GM23338 (cell line): Measurements from ENCODE around the gene SREBF2.

Experiments used
- EZH2 ChIP-seq: fragments of 200-600 bp; sonication (generic); IDR thresholded peaks from one replicate; pipeline ENCODE4 v1.8.0; 2017; ENCODE audit warnings: antibody characterized with exemption, mild to moderate bottlenecking, low read depth; ENCODE audit not compliant: unreplicated experiment
- EZH2phosphoT487 ChIP-seq: fragments of 200-600 bp; sonication (generic); IDR thresholded peaks from one replicate; pipeline ENCODE4 v1.8.1; 2018; ENCODE audit warnings: antibody characterized with exemption; ENCODE audit not compliant: unreplicated experiment
- NANOG ChIP-seq: IDR thresholded peaks from 2 replicates; pipeline ENCODE4 v1.6.1; 2016; ENCODE audit warnings: antibody characterized with exemption, borderline replicate concordance
- POLR2AphosphoS5 ChIP-seq: IDR thresholded peaks from 2 replicates; pipeline ENCODE4 v1.6.1; 2016; ENCODE audit warnings: antibody characterized with exemption, low read depth
- TF ChIP-seq, protein P1 (sequence below), 2 experiments: fragments of 200-600 bp in 1 of 2; sonication (generic) in 1 of 2; conservative IDR thresholded peaks; 2 replicates each; pipeline versions ENCODE4 v1.5.1 to v1.6.1; 2016 to 2017; ENCODE audit warnings: antibody characterized with exemption in 2 of 2, low read depth in 2 of 2, mild to moderate bottlenecking in 2 of 2, moderate library complexity in 1 of 2
- TF ChIP-seq, protein P2 (sequence below): IDR thresholded peaks from one replicate; pipeline ENCODE4 v1.6.1; 2018; ENCODE audit warnings: antibody characterized with exemption; ENCODE audit not compliant: unreplicated experiment

DNA sequence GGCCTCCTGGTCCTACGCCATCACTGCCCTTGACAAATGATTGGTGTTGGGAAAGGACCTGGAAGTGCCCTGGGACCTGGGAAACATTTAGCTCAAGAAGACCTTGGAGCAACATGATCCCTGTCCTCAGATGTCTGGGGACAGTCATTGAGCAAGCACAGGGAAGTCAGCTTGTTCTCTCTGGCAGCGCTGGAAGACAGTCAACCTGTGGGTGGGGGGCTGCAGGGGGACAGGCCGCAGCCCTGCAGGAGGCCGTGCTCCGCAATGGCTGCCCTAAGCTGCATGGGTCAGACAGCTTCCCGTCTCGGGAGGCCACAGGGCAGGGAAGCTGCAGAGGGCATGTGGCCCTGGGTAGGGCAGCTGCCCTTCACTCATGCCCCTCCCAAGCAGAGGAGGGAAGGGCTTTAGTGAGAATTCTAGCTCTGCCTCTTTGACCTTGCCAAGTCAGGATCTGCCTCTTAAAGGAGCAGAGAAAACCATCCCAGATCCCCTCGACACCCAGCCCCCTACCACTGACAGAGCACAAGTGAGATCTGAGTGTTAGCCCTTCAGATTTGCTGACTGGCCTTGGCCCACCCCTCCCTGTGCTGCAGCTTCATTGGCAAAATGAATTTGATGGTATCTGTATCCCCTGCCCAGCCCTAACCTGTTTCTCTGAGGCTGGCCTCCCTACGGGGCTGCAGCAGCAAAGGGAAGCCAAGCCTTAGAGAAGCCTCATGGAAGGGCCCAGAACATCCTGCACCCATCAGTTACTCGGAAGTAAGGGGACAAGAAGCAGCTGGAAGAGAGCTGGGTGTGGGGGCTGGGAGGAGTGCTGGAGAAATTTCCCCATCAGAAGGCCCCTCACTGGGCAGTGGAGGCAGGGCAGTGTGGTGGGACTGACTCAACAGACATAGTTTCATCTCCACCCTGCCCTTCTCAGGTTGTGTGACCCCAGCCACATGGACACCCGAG lies 6.2 kb upstream of the SREBF2 start:
- TF ChIP-seq, protein P1, sequence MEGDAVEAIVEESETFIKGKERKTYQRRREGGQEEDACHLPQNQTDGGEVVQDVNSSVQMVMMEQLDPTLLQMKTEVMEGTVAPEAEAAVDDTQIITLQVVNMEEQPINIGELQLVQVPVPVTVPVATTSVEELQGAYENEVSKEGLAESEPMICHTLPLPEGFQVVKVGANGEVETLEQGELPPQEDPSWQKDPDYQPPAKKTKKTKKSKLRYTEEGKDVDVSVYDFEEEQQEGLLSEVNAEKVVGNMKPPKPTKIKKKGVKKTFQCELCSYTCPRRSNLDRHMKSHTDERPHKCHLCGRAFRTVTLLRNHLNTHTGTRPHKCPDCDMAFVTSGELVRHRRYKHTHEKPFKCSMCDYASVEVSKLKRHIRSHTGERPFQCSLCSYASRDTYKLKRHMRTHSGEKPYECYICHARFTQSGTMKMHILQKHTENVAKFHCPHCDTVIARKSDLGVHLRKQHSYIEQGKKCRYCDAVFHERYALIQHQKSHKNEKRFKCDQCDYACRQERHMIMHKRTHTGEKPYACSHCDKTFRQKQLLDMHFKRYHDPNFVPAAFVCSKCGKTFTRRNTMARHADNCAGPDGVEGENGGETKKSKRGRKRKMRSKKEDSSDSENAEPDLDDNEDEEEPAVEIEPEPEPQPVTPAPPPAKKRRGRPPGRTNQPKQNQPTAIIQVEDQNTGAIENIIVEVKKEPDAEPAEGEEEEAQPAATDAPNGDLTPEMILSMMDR (conservative IDR thresholded peaks at IDR 0.05; ENCODE audit: low read depth in 2 of 2): no peak
- no peak for TF ChIP-seq EZH2
- no peak for TF ChIP-seq EZH2phosphoT487
- TF ChIP-seq, protein P2, sequence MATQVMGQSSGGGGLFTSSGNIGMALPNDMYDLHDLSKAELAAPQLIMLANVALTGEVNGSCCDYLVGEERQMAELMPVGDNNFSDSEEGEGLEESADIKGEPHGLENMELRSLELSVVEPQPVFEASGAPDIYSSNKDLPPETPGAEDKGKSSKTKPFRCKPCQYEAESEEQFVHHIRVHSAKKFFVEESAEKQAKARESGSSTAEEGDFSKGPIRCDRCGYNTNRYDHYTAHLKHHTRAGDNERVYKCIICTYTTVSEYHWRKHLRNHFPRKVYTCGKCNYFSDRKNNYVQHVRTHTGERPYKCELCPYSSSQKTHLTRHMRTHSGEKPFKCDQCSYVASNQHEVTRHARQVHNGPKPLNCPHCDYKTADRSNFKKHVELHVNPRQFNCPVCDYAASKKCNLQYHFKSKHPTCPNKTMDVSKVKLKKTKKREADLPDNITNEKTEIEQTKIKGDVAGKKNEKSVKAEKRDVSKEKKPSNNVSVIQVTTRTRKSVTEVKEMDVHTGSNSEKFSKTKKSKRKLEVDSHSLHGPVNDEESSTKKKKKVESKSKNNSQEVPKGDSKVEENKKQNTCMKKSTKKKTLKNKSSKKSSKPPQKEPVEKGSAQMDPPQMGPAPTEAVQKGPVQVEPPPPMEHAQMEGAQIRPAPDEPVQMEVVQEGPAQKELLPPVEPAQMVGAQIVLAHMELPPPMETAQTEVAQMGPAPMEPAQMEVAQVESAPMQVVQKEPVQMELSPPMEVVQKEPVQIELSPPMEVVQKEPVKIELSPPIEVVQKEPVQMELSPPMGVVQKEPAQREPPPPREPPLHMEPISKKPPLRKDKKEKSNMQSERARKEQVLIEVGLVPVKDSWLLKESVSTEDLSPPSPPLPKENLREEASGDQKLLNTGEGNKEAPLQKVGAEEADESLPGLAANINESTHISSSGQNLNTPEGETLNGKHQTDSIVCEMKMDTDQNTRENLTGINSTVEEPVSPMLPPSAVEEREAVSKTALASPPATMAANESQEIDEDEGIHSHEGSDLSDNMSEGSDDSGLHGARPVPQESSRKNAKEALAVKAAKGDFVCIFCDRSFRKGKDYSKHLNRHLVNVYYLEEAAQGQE: no peak
- no peak for TF ChIP-seq NANOG
- no peak for TF ChIP-seq POLR2AphosphoS5
